ENCODE results near the gene LCP2.

LCP2 gene

GRCh38 chr5:170314541-170315095 lies 17.0 kb upstream of the LCP2 start:
- DNase-seq: no peak

DNA sequence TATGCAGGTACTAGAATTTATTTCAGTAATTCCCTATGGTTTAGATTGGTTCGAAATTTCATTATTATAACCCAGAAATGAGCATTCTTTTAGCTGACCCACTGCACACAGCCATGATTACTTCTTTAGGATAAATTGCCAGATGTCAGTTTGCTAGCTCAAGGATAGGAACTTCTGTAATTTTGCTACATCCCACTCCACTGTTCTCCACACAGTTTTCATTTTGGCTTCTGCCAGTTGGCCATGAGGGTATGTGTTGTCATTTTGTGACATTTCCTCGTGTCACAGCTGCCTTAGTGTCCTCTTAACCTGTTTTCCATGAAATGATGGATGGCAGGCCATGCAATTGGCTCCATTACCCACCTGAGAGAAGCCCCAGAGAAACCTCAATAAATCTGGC lies 16.2 kb upstream of the LCP2 start:
- DNase-seq: no peak

DNA sequence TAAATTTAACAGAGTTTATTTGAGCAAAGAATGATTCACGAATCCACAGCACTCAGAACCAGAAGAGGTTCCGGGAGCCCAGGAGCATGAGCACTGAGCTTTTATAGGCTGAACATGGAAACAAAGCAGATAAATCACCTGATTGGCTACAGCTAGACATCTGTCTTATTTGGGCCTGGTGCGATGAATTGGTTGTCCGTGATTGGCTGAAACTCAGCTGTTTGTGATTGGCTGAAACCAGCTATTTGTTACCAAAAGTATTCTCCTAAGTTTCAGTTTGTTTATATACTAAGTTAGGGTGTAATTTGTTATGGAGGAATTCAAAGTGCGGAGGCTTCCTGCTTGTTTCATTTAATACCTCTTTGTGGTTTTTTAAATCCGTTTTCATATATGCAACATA lies 15.8 kb upstream of the LCP2 start:
- no peak for DNase-seq

GRCh38 chr5:170312666-170313065 lies 15.1 kb upstream of the LCP2 start:
- no peak for DNase-seq

- DNase-seq: no peak
Observed at GRCh38 chr5:170312301-170312595, 14.7 kb upstream of the LCP2 start.

GRCh38 chr5:170311511-170312300 lies 14.1 kb upstream of the LCP2 start:
- DNase-seq: no peak

DNA sequence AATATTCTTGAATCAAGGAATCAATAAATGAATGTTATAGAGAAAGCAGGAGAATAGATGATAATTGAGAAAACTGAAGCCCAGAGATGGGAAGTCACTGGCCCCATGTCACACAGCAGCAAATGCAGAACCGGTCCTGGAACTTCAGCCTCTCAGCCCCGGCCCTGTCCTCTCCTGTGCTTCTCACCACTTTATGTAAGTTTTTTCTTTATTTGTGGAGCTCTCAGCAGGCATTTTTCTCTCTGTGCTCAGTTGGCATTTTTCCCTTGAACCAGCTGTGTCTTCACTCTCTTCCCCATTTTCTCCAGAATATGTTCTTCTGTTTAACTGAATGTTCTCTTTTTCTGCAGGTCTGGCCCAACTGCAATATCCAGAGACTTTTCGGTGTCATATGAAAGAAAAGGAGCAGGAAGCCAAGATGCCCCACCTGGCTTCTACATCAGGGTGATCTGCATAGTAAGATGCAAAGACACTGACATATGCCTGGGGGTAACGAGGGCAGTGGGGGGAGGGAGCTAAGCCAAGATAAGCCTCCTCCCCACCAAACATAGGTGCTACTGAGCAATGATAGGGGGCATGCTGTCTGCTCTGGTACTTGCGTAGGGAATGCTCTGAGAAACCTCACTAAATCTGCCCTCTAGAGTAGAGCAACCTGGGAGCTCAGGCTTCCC lies 12.8 kb upstream of the LCP2 start:
- DNase-seq: no peak

DNA sequence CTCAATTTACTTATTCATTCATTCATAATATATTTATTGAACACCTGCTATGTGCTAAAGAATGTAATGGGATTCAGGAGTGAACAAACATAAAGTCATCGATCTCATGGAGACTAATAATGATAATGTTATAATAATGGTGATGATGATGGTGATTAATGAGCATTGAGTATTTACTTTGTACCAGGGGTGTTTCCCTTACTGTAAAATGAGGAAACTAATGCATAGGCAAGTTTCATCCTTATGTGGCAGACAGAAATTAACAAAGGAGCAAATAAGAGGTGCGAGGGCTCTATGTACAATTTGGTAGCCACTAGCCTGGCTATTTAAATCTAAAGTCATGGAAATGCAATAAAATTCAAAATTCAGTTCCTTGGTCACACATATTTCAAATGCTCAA lies 11.1 kb upstream of the LCP2 start:
- no peak for DNase-seq

GRCh38 chr5:170307575-170308465 lies 10.2 kb upstream of the LCP2 start:
- DNase-seq: peak; percentile 50

- peak; percentile 41 for DNase-seq
Observed at GRCh38 chr5:170306381-170306831, 8.8 kb upstream of the LCP2 start.

- no peak for DNase-seq
Observed at GRCh38 chr5:170305646-170306025, 8.1 kb upstream of the LCP2 start.

DNA sequence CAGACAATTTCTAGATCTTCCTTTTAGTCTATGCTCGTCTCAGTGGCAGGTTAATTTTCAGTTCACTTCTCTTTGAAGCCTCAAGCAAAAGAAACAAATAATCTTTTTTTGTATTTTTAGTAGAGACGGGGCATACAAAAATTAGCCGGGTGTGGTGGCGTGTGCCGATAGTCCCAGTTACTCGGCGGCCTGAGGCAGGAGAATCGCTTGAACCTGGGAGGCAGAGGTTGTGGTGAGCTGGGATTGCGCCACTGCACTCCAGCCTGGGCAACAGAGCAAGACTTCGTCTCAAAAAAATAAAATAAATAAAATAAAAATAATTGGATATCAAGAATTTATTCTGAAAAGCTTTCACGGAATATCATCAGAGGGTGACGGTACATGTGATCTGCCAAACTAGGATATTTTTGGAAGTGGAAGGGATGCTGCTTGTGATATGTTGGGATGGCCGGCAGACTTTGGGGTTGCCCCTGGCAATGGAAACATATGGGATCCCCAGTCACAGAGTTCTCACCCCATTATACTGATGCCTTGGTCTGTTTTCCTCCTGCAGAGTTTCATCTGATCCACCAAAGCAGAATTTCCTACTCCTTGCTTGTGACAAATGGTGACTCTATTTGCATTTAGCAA lies 7.6 kb upstream of the LCP2 start:
- DNase-seq: no peak

GRCh38 chr5:170303549-170303948 lies 6.0 kb upstream of the LCP2 start:
- no peak for DNase-seq

GRCh38 chr5:170302653-170303501 lies 5.3 kb upstream of the LCP2 start:
- no peak for DNase-seq

GRCh38 chr5:170301981-170302652 lies 4.5 kb upstream of the LCP2 start:
- no peak for DNase-seq

- DNase-seq: no peak
Observed at GRCh38 chr5:170301149-170301548, 3.6 kb upstream of the LCP2 start.

- DNase-seq: no peak
Observed at GRCh38 chr5:170300361-170301013, 2.9 kb upstream of the LCP2 start.

GRCh38 chr5:170296935-170297588 lies 515 bp downstream of the LCP2 start:
- no peak for DNase-seq

DNA sequence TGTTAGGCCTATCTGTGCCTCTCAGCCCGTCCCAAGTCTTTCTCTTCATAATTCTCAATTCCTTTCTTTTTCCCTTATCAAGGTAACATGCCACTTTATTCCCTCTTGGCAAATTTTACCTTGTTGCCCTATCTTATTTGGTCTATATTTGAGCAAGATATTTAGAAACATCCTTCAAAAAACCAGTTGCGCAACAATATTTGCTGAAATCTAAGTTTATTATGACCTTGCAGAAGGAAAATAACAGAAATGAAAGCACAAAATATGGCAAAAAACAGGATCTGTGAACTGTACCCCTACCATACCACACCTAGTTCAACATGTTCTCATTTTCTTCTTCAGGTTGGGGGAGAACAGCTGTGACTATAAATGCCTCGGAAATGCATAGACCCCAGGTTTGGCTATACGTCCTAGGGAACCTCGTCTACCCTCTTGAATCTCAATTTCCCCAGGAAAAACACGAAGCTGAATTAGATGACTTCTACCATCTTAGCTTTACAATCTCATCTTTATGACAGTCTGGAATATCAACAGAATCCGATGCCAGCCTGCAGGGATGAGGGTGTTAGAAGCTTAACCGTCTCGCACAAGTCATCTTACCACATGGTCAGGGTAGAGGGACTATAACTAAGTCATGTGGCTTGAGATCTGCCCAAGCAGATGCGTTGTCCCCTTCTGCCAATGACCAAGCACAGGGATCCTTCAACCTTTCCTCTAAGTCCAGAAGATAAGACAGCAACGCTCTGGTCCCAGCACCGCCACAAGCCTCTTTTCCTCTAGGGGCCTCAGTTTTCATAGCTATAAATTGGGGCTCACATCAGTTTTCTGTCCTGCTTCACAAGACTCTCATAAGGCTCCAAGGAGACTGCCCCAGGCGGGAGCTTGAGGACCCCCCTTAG lies 1.3 kb downstream of the LCP2 start:
- DNase-seq: no peak
